MM.1S (cell line): Measurements from ENCODE around the gene FAF1.

Source experiments
- EZH2 ChIP-seq: fragments of 300-600 bp; sonication (generic); optimal IDR thresholded peaks from 2 replicates; pipeline ENCODE3; 2017; ENCODE audit warnings: low read depth, mild to moderate bottlenecking, antibody characterized with exemption, low read length, mixed read lengths
- EZH2phosphoT487 ChIP-seq: fragments of 300-600 bp; sonication (generic); IDR thresholded peaks from 2 replicates; pipeline ENCODE4 v1.6.1; 2018; ENCODE audit warnings: antibody characterized with exemption, low read length
- TF ChIP-seq, protein P1 (sequence below): fragments of 300-600 bp; sonication (generic); IDR thresholded peaks from 2 replicates; pipeline ENCODE4 v1.5.1; 2016; ENCODE audit warnings: antibody characterized with exemption, low read length, mixed read lengths

DNA sequence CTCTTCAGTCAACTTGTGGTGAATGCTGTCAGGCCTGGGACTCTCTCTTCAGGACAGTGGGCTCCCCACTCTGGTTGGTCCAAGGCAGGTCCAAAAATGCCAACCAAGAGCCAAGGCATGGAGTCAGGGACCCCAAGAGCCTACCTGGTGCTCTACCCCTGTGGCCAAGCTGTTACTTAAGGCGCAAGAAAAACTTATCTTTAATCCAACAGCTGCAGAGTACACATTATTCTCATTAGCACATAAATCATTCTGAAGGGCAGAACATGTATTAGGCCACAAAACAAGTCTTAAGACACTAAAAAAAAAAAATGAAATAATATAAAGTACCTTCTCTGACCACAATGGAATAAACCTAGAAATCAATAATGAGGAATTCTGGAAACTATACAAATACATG, 65.7 kb downstream of the FAF1 start:
- TF ChIP-seq, protein P1, sequence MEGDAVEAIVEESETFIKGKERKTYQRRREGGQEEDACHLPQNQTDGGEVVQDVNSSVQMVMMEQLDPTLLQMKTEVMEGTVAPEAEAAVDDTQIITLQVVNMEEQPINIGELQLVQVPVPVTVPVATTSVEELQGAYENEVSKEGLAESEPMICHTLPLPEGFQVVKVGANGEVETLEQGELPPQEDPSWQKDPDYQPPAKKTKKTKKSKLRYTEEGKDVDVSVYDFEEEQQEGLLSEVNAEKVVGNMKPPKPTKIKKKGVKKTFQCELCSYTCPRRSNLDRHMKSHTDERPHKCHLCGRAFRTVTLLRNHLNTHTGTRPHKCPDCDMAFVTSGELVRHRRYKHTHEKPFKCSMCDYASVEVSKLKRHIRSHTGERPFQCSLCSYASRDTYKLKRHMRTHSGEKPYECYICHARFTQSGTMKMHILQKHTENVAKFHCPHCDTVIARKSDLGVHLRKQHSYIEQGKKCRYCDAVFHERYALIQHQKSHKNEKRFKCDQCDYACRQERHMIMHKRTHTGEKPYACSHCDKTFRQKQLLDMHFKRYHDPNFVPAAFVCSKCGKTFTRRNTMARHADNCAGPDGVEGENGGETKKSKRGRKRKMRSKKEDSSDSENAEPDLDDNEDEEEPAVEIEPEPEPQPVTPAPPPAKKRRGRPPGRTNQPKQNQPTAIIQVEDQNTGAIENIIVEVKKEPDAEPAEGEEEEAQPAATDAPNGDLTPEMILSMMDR = no peak
- TF ChIP-seq EZH2 = no peak
- no peak for TF ChIP-seq EZH2phosphoT487
